RWPE1 (cell line): ENCODE data around the gene AIG1.

Experiments used
- CTCF ChIA-PET: fragments of 350-600 bp; sonication (Branson Sonifier 250); formaldehyde crosslinking; extraction: SDS; loops from one replicate; lab custom pipeline; 2021; lab: Yijun Ruan, JAX
- POLR2A ChIA-PET: fragments of 400-600 bp; formaldehyde crosslinking; extraction: SDS; loops from one replicate; lab custom pipeline; 2020; ENCODE audit warnings: antibody characterized with exemption; ENCODE audit not compliant: low non-redundant PET; lab: Yijun Ruan, JAX
- DNase-seq: peaks from one replicate; pipeline ENCODE4 v3.0.0; 2012; ENCODE audit warnings: low spot score
- H3K27ac ChIP-seq: fragments of 450-650 bp; 2 replicates; pipeline ENCODE4 v1.5.1; 2017
- TF ChIP-seq, protein P1 (sequence below): fragments of 450-650 bp; conservative IDR thresholded peaks from 2 replicates; pipeline ENCODE4 v1.5.1; 2017; ENCODE audit warnings: low read depth, mild to moderate bottlenecking

Gene AIG1

DNA sequence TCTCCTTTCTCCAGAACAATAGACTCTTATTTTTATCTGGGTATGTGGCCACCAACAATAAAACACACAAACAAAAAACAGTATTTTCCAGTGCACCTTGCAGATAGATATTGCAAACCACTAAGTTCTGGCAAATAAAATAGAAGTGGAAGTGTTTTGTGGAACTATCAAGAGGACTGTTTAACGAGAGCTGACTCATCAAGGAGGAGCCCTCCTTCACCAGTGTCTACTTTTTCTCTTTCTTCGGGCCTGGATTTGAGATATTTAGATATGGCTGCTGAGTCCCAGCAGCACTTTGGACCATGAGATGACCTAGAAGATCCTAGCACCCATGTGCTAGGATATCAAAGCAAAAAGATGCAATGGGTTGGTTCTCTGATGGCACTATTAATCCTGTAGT lies 154.7 kb downstream of the AIG1 start:
- CTCF ChIA-PET, result no interaction called here
- TF ChIP-seq, protein P1, sequence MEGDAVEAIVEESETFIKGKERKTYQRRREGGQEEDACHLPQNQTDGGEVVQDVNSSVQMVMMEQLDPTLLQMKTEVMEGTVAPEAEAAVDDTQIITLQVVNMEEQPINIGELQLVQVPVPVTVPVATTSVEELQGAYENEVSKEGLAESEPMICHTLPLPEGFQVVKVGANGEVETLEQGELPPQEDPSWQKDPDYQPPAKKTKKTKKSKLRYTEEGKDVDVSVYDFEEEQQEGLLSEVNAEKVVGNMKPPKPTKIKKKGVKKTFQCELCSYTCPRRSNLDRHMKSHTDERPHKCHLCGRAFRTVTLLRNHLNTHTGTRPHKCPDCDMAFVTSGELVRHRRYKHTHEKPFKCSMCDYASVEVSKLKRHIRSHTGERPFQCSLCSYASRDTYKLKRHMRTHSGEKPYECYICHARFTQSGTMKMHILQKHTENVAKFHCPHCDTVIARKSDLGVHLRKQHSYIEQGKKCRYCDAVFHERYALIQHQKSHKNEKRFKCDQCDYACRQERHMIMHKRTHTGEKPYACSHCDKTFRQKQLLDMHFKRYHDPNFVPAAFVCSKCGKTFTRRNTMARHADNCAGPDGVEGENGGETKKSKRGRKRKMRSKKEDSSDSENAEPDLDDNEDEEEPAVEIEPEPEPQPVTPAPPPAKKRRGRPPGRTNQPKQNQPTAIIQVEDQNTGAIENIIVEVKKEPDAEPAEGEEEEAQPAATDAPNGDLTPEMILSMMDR, result no peak
- POLR2A ChIA-PET, result no interaction called here
- no peak overlapping the region for H3K27ac ChIP-seq
- no peak for DNase-seq

DNA sequence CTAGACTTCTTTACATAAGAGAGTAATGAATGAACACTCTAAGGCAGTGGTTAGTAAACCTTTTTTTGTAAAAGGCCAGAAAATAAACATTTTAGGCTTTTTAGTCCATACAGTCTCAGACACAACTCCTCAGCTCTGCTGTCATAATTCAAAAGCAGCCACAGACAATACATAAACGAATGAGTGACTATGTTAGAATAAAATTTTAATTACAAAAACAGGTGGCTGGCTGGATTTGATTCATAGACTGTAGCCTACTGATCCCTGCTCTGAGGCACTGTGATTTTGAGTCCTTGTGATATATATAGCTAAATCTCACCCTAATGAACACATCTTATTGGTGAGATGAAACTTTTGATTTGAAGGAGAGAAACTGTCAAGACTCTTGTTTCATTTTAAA lies 155.1 kb downstream of the AIG1 start:
- ChIA-PET POLR2A (no interaction called here), CTCF (no interaction called here)
- H3K27ac ChIP-seq, result no peak overlapping the region
- no peak for DNase-seq
- TF ChIP-seq, protein P1, result no peak

DNA sequence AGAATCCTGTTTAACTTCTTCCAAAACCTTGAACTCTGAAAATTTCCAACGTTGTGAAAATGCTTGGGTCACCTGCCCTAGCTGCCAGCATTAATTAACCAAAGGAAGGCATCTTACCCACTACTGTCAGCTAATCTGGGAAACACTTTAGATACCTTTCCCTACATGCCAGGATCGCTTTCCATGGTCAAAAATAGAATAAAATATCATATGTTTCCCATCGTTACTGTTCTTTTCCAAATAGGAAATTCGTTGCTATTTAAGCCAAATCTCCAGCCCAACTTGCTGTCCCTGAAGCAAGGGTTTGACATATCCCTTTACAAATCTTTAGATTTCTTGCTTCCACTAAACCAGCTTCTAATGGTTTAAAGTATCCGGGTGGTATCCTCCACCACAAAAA lies 157.5 kb downstream of the AIG1 start:
- no peak for DNase-seq
- POLR2A ChIA-PET, result no interaction called here
- H3K27ac ChIP-seq, result no peak overlapping the region
- CTCF ChIA-PET, result interaction anchor here (0.7 kb wide), 1 partner anchor 10 kb away, joined by 4 read pairs; no protein-coding TSS in a partner anchor
- TF ChIP-seq, protein P1, result no peak

DNA sequence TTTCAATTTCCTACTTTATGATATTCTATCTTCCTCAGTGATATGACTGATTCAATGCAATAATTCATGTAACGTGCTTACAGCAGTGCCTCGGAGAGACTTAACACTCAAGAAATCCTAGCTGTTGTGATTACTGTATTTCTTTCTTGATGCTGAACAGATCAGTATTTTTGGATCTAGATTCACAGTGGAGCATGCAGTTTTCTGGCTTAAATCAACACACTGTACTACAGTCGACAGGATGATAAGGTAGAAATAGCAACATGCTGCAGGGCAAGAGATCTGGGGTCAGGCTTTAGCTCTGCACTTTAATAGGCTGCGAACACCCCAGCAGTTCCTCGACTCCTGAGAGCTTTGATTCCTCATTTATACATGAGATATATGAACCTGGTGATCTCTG lies 161.0 kb downstream of the AIG1 start:
- DNase-seq, result no peak
- POLR2A ChIA-PET, result no interaction called here
- no peak overlapping the region for H3K27ac ChIP-seq
- TF ChIP-seq, protein P1, result no peak
- CTCF ChIA-PET, result no interaction called here

DNA sequence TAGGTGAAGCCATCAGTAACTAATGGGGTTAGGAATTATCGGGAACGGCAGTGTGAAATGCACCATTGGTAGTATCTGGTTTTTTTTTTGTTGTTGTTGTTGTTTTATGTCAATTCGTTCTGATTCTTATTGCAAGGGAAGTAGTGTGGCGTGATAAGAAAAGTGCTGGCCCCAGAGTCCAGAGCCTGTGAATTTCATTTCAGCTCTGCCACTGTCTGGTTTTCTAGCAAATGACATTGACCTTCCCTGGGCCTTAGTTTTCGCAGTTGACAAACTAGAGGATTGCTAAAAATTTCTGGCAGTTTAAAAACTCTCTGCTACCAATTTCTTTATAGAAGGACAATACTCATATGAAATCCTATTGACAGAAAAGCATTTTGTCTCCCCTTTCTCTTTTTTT lies 161.6 kb downstream of the AIG1 start:
- CTCF ChIA-PET, result interaction anchor here (0.7 kb wide), 1 partner anchor 547 kb away, joined by 3 read pairs; no protein-coding TSS in a partner anchor
- POLR2A ChIA-PET, result no interaction called here
- no peak overlapping the region for H3K27ac ChIP-seq
- DNase-seq, result no peak
- TF ChIP-seq, protein P1, result no peak

DNA sequence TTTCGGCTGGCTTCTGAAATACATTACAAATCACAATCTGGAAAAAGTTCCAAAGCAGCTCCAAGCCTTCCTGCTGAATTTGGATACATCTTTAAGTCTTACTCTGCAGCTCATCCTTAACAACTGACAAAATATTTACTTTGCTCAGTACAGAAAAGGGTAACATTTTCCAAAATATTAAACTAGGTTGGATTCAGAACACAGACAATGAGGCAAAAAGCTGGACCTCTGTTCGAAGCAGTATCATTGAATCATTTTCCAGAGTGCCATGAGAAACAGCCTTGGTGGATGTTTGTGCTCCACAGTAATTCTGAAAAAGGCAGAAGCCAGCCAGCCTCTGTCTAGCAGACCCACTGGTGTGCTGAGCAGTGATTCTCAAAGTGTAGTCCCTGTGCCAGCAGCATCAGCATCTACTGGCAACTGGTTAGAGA lies 162.1 kb downstream of the AIG1 start:
- no peak for DNase-seq
- POLR2A ChIA-PET, result no interaction called here
- H3K27ac ChIP-seq, result no peak overlapping the region
- TF ChIP-seq, protein P1, result no peak
- CTCF ChIA-PET, result interaction anchor here (0.7 kb wide), 1 partner anchor 547 kb away, joined by 3 read pairs; no protein-coding TSS in a partner anchor

DNA sequence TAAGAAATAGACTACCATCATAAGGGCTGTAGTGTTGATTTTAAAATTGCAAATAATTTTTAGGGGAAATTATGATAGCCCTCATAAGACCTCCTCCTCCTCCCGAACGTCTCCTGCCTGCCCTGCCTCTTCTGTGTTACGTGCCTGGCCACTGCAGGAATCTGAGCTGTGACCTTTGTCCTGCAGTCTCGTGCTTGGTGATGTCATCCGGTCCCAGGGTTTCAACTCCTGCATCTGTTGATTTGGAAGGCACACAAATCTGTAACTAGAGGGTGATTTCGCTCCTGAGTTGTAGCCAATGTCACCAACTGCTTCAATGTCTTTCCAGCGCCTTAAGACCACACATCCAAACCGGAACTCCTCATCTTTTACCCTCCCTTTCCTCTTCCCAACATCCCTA lies 163.2 kb downstream of the AIG1 start:
- TF ChIP-seq, protein P1, result no peak
- no peak for DNase-seq
- CTCF ChIA-PET, result no interaction called here
- POLR2A ChIA-PET, result no interaction called here
- no peak overlapping the region for H3K27ac ChIP-seq
